GM23338 (cell line): Measurements from ENCODE around the gene RGS6. TPM values are rescaled to one million over a fixed set of nuclear protein-coding genes. Genes with fewer than 3 reads are reported as not detected.

Experiments
- ATAC-seq: fragments of 200-7000 bp; cut with Tn5 transposase; 3 replicates; pipeline ENCODE4 v1.9.1; 2020
- DNase-seq: peaks from one replicate; pipeline ENCODE4 v3.0.0-alpha.2; 2015; ENCODE audit warnings: low spot score
- H2AFZ ChIP-seq: fragments of 200-600 bp; sonication (generic); 2 replicates; pipeline ENCODE4 v1.8.0; 2016; ENCODE audit warnings: antibody characterized with exemption, mild to moderate bottlenecking, moderate library complexity
- H3F3A ChIP-seq: fragments of 200-600 bp; sonication (generic); replicated peaks from 2 replicates; pipeline ENCODE4 v1.8.0; 2017; ENCODE audit warnings: antibody characterized with exemption, mixed run types, low read depth
- H3K27ac ChIP-seq: fragments of 200-600 bp; sonication (generic); 2 replicates; pipeline ENCODE4 v1.6.1; 2016; ENCODE audit warnings: low read depth
- H3K27me3 ChIP-seq: fragments of 200-600 bp; sonication (generic); 2 replicates; pipeline ENCODE4 v1.8.0; 2016; ENCODE audit warnings: mild to moderate bottlenecking, mixed run types, moderate library complexity; ENCODE audit not compliant: insufficient read depth
- H3K36me3 ChIP-seq: fragments of 200-600 bp; sonication (generic); 2 replicates; pipeline ENCODE4 v1.8.0; 2016; ENCODE audit warnings: mild to moderate bottlenecking; ENCODE audit not compliant: insufficient read depth
- H3K4me1 ChIP-seq: fragments of 200-600 bp; sonication (generic); 2 replicates; pipeline ENCODE4 v1.8.0; 2016; ENCODE audit warnings: mild to moderate bottlenecking, moderate library complexity; ENCODE audit not compliant: insufficient read depth
- H3K4me2 ChIP-seq: fragments of 200-600 bp; sonication (generic); 2 replicates; pipeline ENCODE4 v1.7.1; 2017; ENCODE audit warnings: mixed run types
- H3K4me3 ChIP-seq: fragments of 200-600 bp; sonication (generic); 2 replicates; pipeline ENCODE4 v1.6.1; 2016; ENCODE audit warnings: mixed run types
- H3K79me2 ChIP-seq: fragments of 200-600 bp; sonication (generic); replicated peaks from 2 replicates; pipeline ENCODE4 v1.8.0; 2017; ENCODE audit warnings: mild to moderate bottlenecking; ENCODE audit not compliant: insufficient read depth
- H3K9me2 ChIP-seq: fragments of 200-600 bp; sonication (generic); 2 replicates; pipeline ENCODE4 v1.8.0; 2017; ENCODE audit not compliant: insufficient read depth
- H4K20me1 ChIP-seq: fragments of 200-600 bp; sonication (generic); replicated peaks from 2 replicates; pipeline ENCODE4 v1.8.0; 2017; ENCODE audit warnings: mild to moderate bottlenecking; ENCODE audit not compliant: insufficient read depth
- H3K27ac Mint-ChIP-seq: 2 replicates; pipeline ENCODE4 v1.8.0; 2020; ENCODE audit warnings: inconsistent platforms, mild to moderate bottlenecking, moderate library complexity, mixed read lengths
- H3K27me3 Mint-ChIP-seq: 3 replicates; pipeline ENCODE4 v1.8.0; 2022; ENCODE audit warnings: low read depth, mild to moderate bottlenecking, moderate library complexity, mixed read lengths, inconsistent platforms; ENCODE audit not compliant: insufficient read depth, poor library complexity
- H3K36me3 Mint-ChIP-seq: 3 replicates; pipeline ENCODE4 v1.8.0; 2021; ENCODE audit warnings: low read depth, mild to moderate bottlenecking, inconsistent platforms, moderate library complexity, mixed read lengths
- H3K4me1 Mint-ChIP-seq: 3 replicates; pipeline ENCODE4 v1.8.0; 2020; ENCODE audit warnings: mild to moderate bottlenecking, inconsistent platforms, mixed read lengths
- H3K4me3 Mint-ChIP-seq: 3 replicates; pipeline ENCODE4 v1.8.0; 2021; ENCODE audit warnings: moderate library complexity, mild to moderate bottlenecking, inconsistent platforms, mixed read lengths
- H3K9me3 Mint-ChIP-seq: 3 replicates; pipeline ENCODE4 v1.8.0; 2020; ENCODE audit warnings: moderate library complexity, mild to moderate bottlenecking, inconsistent platforms, mixed read lengths
- CREB1 ChIP-seq: fragments of 250-450 bp; sonication (Bioruptor Pico); IDR thresholded peaks from 2 replicates; pipeline ENCODE4 v1.5.0; 2020; ENCODE audit warnings: low read depth, mild to moderate bottlenecking, moderate library complexity
- ETS1 ChIP-seq: IDR thresholded peaks from 2 replicates; pipeline ENCODE4 v1.6.1; 2016; ENCODE audit warnings: antibody characterized with exemption
- JUNB ChIP-seq: IDR thresholded peaks from one replicate; pipeline ENCODE4 v1.6.1; 2016; ENCODE audit warnings: antibody characterized with exemption; ENCODE audit not compliant: unreplicated experiment
- POLR2AphosphoS5 ChIP-seq: IDR thresholded peaks from 2 replicates; pipeline ENCODE4 v1.6.1; 2016; ENCODE audit warnings: antibody characterized with exemption, low read depth
- REST ChIP-seq: IDR thresholded peaks from one replicate; pipeline ENCODE4 v1.6.1; 2018; ENCODE audit warnings: antibody characterized with exemption; ENCODE audit not compliant: unreplicated experiment
- polyA plus RNA-seq: library from polyadenylated mRNA; unstranded; fragments of >200 nt; fragmentation: Nextera tagmentation; extraction: Ambion mirVana; gene quantifications from 2 replicates; pipeline ENCODE4 v1.2.1, GENCODE V29; 2016
- total RNA-seq: library from RNA; depleted of rRNA; stranded (reverse); fragments of >200 nt; shearing (Covaris generic); gene quantifications from 2 replicates; pipeline ENCODE4 v1.2.3, GENCODE V29; 2014

RGS6 gene
- total and polyA plus RNA-seq, 2 experiments from 2014 or later: 0.66 to 0.83 TPM

- Histone ChIP-seq H3K9me2 (peaks cover 6% of the 10 kb centered on the region; the same call in 1 of the 2 replicates), H3K36me3 (no peaks in the 10 kb centered on the region), H3F3A (no peaks in the 10 kb centered on the region), H3K4me3 (no peak overlapping the region), H4K20me1 (no peaks in the 10 kb centered on the region), H3K79me2 (no peaks in the 10 kb centered on the region), H3K4me1 (no peaks in the 10 kb centered on the region), H3K4me2 (no peak overlapping the region), H3K27ac (no peak overlapping the region), H2AFZ (no peak overlapping the region), H3K27me3 (no peaks in the 10 kb centered on the region)
- TF ChIP-seq JUNB (no peak), ETS1 (no peak)
- H3K27me3 Mint-ChIP-seq: peaks cover 5% of the 10 kb centered on the region
- no peak for ATAC-seq
- H3K4me3 Mint-ChIP-seq: no peak overlapping the region
- peaks cover 2% of the 10 kb centered on the region; the same call in 1 of the 3 replicates for H3K9me3 Mint-ChIP-seq
- H3K27ac Mint-ChIP-seq: no peak overlapping the region
- H3K36me3 Mint-ChIP-seq: no peaks in the 10 kb centered on the region
- no peaks in the 10 kb centered on the region for H3K4me1 Mint-ChIP-seq
- no peak for DNase-seq
Measured at GRCh38 chr14:72590577-72590976, 658.3 kb downstream of the RGS6 start.

- Histone ChIP-seq H3K36me3 (no peaks in the 10 kb centered on the region), H3K79me2 (no peaks in the 10 kb centered on the region), H3K27me3 (no peaks in the 10 kb centered on the region), H4K20me1 (no peaks in the 10 kb centered on the region), H3K4me3 (no peak overlapping the region), H3K4me1 (no peaks in the 10 kb centered on the region), H3K9me2 (0 out of 2 replicates have a peak, but pooled peaks cover 3% of the 10 kb centered on the region), H3K4me2 (no peak overlapping the region), H2AFZ (no peak overlapping the region), H3F3A (no peaks in the 10 kb centered on the region), H3K27ac (no peak overlapping the region)
- TF ChIP-seq CREB1 (CRISPR knock-in tag) (no peak), REST (no peak), POLR2AphosphoS5 (no peak)
- H3K36me3 Mint-ChIP-seq: no peaks in the 10 kb centered on the region
- no peak overlapping the region for H3K27ac Mint-ChIP-seq
- peaks cover 5% of the 10 kb centered on the region for H3K27me3 Mint-ChIP-seq
- H3K4me1 Mint-ChIP-seq: no peaks in the 10 kb centered on the region
- ATAC-seq (no peak), DNase-seq (no peak)
- peaks cover 2% of the 10 kb centered on the region; the same call in 1 of the 3 replicates for H3K9me3 Mint-ChIP-seq
- no peak overlapping the region for H3K4me3 Mint-ChIP-seq
Measured at GRCh38 chr14:72591391-72591790, 659.2 kb downstream of the RGS6 start.
